GM20000 (cell line): Measurements from ENCODE around the gene SIRT4.

ENCODE experiments used
- DNase-seq: peaks from one replicate; pipeline ENCODE4 v3.0.0; 2012; ENCODE audit warnings: low spot score
- CTCF ChIP-seq: IDR thresholded peaks from 2 replicates; pipeline ENCODE4 v1.5.1; 2012; ENCODE audit warnings: mild to moderate bottlenecking, control low read depth; ENCODE audit errors: extremely low read depth, missing control alignments

SIRT4 gene

DNA sequence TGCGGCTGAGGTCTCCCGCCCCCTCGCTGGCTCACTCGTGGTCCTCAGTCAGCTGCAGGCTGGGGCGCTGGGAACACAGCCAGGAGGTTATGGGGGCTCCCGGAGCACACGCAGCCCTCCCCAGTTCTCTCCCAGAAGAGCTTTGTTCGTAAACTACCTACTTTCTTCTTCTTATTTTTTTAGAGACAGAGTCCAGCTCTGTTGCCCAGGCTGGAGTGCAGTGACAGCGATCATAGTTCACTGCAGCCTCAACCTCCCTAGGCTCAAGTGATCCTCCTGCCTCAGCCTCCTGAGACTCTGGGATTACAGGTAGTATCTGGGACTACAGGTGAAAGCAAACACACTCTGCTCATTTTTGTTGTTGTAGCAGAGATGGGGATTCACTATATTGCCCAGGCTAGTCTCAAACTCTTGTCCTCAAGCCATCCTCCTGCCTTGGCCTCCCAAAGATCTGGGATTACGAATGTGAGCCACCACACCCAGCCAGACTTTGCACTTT lies 41.0 kb downstream of the SIRT4 start:
- no peak for TF ChIP-seq CTCF
- DNase-seq, result no peak

DNA sequence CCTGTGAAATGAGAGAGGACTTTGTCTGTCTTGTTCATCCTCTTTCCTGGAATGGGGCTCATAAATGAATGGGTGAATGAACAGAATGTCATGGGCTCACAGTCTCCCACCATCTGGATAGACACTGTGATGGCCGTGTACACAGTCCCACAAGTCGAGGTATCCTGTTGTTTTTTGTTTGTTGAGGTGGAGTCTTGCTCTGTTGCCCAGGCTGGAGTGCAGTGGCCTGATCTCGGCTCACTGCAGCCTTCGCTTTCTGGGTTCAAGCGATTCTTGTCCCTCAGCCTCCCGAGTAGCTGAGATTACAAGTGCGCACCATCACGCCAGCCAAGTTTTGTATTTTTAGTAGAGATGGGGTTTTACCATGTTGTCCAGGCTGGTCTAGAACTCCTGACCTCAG lies 41.6 kb downstream of the SIRT4 start:
- no peak for TF ChIP-seq CTCF
- DNase-seq, result no peak

DNA sequence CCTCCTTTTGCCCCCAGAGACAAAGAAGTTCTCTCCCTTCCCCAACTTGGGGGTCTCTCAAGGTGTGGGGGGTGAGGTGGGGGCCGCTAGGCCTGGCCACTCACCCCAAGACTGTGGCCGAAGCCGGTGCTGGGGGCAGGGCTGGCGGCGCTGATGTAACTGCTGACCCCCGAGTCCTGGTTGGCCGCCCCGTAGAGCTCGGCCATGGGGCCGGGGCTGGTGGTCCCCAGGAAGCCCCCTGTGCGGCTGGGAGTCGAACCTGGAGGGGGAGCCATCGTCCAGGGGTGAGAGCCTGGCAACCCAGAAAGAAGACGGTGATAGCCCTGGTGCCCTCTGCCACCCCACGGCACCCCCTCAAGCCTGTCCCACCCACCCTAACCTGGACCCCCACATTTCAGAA lies 43.9 kb downstream of the SIRT4 start:
- TF ChIP-seq CTCF, result no peak
- peak; percentile 2 for DNase-seq

DNA sequence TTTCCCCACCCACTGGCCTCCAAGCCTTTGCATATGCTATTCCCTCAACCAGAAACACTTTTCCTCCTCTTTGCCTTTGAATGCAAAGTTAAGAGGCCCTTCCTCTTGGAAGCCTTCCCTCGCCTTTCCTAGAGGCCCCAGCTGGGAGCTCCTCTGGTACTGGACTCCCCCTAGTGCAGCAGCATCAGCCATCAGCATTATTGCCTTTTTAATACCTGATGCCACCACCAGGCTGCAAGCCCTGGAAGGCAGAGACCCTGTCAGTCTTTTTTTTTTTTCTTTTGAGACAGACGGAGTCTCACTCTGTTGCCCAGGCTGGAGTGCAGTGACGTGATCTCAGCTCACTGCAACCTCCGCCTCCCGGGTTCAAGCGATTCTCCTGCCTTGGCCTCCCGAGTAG lies 44.6 kb downstream of the SIRT4 start:
- TF ChIP-seq CTCF, result no peak
- peak; percentile 5 for DNase-seq

GRCh38 chr12:120347766-120348165 lies 45.6 kb downstream of the SIRT4 start:
- peak; percentile 2 for DNase-seq
- TF ChIP-seq CTCF, result no peak

DNA sequence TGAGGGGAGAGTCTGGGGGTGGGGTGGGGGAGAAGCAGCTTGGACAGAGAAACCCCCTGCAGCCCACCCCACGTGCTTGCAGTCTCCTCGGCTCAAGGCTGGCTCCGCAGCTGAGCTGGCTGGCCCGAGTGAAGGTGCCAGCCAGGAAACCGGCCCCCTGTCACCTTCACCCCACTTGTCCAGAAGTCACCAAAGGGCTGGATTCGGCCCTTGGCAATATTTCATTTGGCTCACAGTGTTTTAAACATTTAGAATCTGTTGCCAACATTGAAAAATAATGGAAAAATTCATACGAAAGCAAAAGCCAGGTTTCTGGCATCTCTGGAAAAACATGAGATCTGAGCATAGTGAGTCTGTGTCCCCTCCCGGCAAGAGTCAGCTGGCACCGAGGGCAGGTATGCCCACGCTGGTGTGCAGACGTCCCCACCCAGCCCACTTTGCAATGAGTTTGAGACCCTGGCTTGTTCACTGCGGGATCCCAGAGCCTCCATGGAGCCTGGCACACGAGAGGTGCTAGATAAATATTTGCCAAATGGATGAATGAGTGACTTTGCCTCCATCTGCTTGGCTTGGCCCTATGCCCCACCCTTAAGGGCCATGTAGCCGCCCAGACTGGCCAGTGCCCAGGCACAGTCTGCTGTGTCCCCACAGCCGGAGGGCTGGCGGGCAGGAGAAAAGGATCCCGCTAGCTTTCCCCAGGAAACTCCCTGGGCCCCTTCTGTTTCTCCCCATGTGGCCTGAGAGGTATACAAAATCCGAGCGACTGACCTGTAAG lies 48.6 kb downstream of the SIRT4 start:
- no peak for TF ChIP-seq CTCF
- DNase-seq, result no peak

- no peak for TF ChIP-seq CTCF
- no peak for DNase-seq
These were observed 50.0 kb downstream of the SIRT4 start for GRCh38 chr12:120352117-120352516.
